Karpas-422 (cell line): Measurements from ENCODE around the gene ITPKB. TPM values are rescaled to one million over a fixed set of nuclear protein-coding genes. Genes with fewer than 3 reads are reported as not detected.
"Not testable (repeated sequence)": the region's sequence is repeated elsewhere in the genome, so short reads cannot be mapped to it uniquely, and the experiment has no call there.

Experiments used
- DNase-seq: peaks from one replicate; pipeline ENCODE4 v3.0.0-alpha.2; 2015
- H2AFZ ChIP-seq: fragments of 200-600 bp; sonication (generic); 2 replicates; pipeline ENCODE4 v1.6.1; 2014; ENCODE audit warnings: antibody characterized with exemption, low read length, mixed read lengths
- H3K27ac ChIP-seq: fragments of 200-600 bp; sonication (generic); 2 replicates; pipeline ENCODE4 v1.5.1; 2014; ENCODE audit warnings: mild to moderate bottlenecking, low read length, moderate library complexity
- H3K27me3 ChIP-seq: fragments of 200-600 bp; sonication (generic); 2 replicates; pipeline ENCODE4 v1.6.1; 2014; ENCODE audit warnings: low read length, mixed read lengths
- H3K36me3 ChIP-seq: fragments of 200-600 bp; sonication (generic); 2 replicates; pipeline ENCODE4 v1.6.1; 2014; ENCODE audit warnings: low read length, mixed read lengths; ENCODE audit not compliant: insufficient read depth
- H3K4me1 ChIP-seq: fragments of 200-600 bp; sonication (generic); 2 replicates; pipeline ENCODE4 v1.6.1; 2014; ENCODE audit warnings: mild to moderate bottlenecking, low read length, mixed read lengths
- H3K4me2 ChIP-seq: fragments of 200-600 bp; sonication (generic); 2 replicates; pipeline ENCODE4 v1.6.1; 2014; ENCODE audit warnings: low read length, low read depth, mild to moderate bottlenecking; ENCODE audit not compliant: poor library complexity, severe bottlenecking
- H3K4me3 ChIP-seq: fragments of 200-600 bp; sonication (generic); 2 replicates; pipeline ENCODE4 v1.5.1; 2014; ENCODE audit warnings: mild to moderate bottlenecking, antibody characterized with exemption, low read length, mixed read lengths
- H3K79me2 ChIP-seq: fragments of 200-600 bp; sonication (generic); 2 replicates; pipeline ENCODE4 v1.6.1; 2014; ENCODE audit warnings: mild to moderate bottlenecking, low read length, mixed read lengths
- H3K9ac ChIP-seq: fragments of 200-600 bp; sonication (generic); 2 replicates; pipeline ENCODE4 v1.6.0; 2014; ENCODE audit warnings: low read length
- H3K9me2 ChIP-seq: fragments of 200-600 bp; sonication (generic), shearing (Covaris generic); replicated peaks from 2 replicates; pipeline ENCODE4 v1.6.0; 2014; ENCODE audit warnings: mild to moderate bottlenecking, low read length, moderate library complexity; ENCODE audit not compliant: insufficient read depth
- H3K9me3 ChIP-seq: fragments of 300-700, 200-600 bp; sonication (generic); 2 replicates; pipeline ENCODE4 v1.6.1; 2014; ENCODE audit warnings: low read length, mixed read lengths
- H4K20me1 ChIP-seq: fragments of 200-600 bp; sonication (generic); 2 replicates; pipeline ENCODE4 v1.6.1; 2014; ENCODE audit warnings: mild to moderate bottlenecking, antibody characterized with exemption, low read length, low read depth; ENCODE audit not compliant: insufficient read depth
- total RNA-seq: library from RNA; depleted of rRNA; stranded (reverse); fragments of >200 nt; shearing (Covaris generic); gene quantifications from 2 replicates; pipeline ENCODE4 v1.2.3, GENCODE V29; 2014; ENCODE audit warnings: low replicate concordance

ITPKB gene
- total RNA-seq, 1 experiment from 2014 or later: 79.0 TPM

GRCh38 chr1:226599636-226600238 is 139.3 kb downstream of the ITPKB start:
- H3K4me3 ChIP-seq: no peak overlapping the region
- H3K9me3 ChIP-seq: no peaks in the 10 kb centered on the region
- H3K27ac ChIP-seq: no peak overlapping the region
- no peaks in the 10 kb centered on the region for H3K9me2 ChIP-seq
- H3K79me2 ChIP-seq: no peaks in the 10 kb centered on the region
- no peak overlapping the region for H3K9ac ChIP-seq
- H2AFZ ChIP-seq: no peak overlapping the region
- H3K27me3 ChIP-seq: no peaks in the 10 kb centered on the region
- DNase-seq: no peak
- H3K36me3 ChIP-seq: no peaks in the 10 kb centered on the region
- no peak overlapping the region for H3K4me2 ChIP-seq
- H4K20me1 ChIP-seq: no peaks in the 10 kb centered on the region
- H3K4me1 ChIP-seq: peaks cover 19% of the 10 kb centered on the region

DNA sequence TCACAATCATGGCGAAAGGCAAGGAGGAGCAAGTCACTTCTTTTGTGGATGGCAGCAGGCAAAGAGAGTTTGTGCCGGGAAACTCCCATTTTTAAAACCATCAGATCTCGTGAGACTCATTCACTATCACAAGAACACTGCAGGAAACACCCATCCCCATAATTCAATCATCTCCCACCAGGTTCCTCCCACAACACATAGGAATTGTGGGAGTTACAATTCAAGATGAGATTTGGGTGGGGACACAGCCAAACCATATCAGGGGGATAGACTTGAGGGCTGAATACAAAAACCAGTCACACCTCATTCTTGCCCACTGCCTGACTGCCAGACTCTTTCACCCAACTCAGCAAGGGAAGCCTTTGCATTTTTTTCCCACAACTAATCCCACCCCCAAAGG is 140.1 kb downstream of the ITPKB start:
- not testable (repeated sequence) for H3K79me2 ChIP-seq, H3K9me2 ChIP-seq, H3K27ac ChIP-seq, H4K20me1 ChIP-seq, H3K4me3 ChIP-seq, H3K36me3 ChIP-seq, H2AFZ ChIP-seq, DNase-seq, H3K9ac ChIP-seq, H3K27me3 ChIP-seq, H3K9me3 ChIP-seq, H3K4me2 ChIP-seq
- H3K4me1 ChIP-seq: peaks cover 19% of the 10 kb centered on the region

DNA sequence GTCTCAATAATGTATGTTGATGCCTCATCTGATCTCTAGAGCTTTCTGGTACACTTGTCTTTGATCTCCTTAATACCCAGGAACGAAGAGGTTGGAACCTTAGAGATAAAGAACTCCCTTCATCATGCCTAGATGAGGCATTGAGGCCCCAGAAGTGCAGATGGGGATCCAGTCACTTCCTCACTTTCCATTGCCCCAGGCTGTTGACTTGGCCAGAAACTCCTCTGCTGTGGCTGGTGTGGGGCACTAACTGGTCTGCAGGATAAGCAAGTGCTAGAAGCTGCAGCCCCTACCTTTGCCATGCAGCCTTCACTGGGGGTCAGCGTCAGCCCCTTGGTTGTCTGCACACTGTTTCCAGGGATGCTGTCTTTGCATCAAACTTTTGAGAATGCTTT is 140.6 kb downstream of the ITPKB start:
- Histone ChIP-seq H3K36me3 (no peaks in the 10 kb centered on the region), H3K27me3 (no peaks in the 10 kb centered on the region), H3K9ac (no peak overlapping the region), H3K4me1 (peaks cover 14% of the 10 kb centered on the region), H3K9me2 (no peaks in the 10 kb centered on the region), H2AFZ (no peak overlapping the region), H3K9me3 (no peaks in the 10 kb centered on the region), H3K4me3 (no peak overlapping the region), H3K4me2 (no peak overlapping the region), H4K20me1 (no peaks in the 10 kb centered on the region), H3K79me2 (no peaks in the 10 kb centered on the region), H3K27ac (no peak overlapping the region)
- no peak for DNase-seq

GRCh38 chr1:226597616-226598454 is 141.2 kb downstream of the ITPKB start:
- Histone ChIP-seq H2AFZ (no peak overlapping the region), H3K9me3 (no peaks in the 10 kb centered on the region), H3K9me2 (no peaks in the 10 kb centered on the region), H3K36me3 (no peaks in the 10 kb centered on the region), H4K20me1 (no peaks in the 10 kb centered on the region), H3K27ac (no peak overlapping the region), H3K4me1 (peaks cover 9% of the 10 kb centered on the region), H3K9ac (no peak overlapping the region), H3K27me3 (no peaks in the 10 kb centered on the region), H3K4me3 (no peak overlapping the region), H3K79me2 (no peaks in the 10 kb centered on the region), H3K4me2 (no peak overlapping the region)
- no peak for DNase-seq

DNA sequence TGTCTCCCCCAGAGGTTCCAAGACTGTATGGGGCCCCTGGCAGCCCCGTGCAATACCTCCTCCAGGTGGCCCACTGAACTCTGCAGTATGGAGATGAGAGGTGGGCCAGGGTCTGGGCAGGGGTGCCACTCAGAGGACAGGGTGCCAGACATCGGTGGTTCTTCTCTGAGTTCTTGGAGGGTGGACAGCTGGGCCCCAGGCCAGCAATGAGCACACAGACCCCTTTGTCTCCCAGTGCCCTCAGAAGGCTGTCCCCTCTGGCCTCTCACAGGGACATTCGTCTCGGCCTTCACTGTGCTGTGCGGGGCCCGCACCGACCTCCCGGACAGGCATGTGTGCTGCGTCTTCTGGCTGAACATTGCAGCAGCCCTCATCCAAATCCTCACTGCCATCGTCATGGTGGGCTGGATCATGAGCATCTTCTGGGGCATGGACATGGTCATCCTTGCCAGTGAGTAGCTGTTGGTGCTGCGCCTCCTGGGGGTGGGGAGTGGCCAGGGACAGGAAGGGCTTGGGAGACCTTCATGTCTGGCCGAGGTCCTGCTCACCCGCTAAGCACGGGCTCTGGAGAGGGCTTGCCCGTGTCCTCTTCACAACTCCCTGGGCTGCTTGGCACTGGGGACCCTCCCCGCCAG is 142.4 kb downstream of the ITPKB start:
- Histone ChIP-seq H2AFZ (no peak overlapping the region), H3K79me2 (no peaks in the 10 kb centered on the region), H3K9me2 (no peaks in the 10 kb centered on the region), H3K9ac (no peak overlapping the region), H3K4me1 (peaks cover 9% of the 10 kb centered on the region), H3K27me3 (no peaks in the 10 kb centered on the region), H4K20me1 (no peaks in the 10 kb centered on the region), H3K9me3 (no peaks in the 10 kb centered on the region), H3K4me3 (no peak overlapping the region), H3K27ac (no peak overlapping the region), H3K36me3 (no peaks in the 10 kb centered on the region), H3K4me2 (no peak overlapping the region)
- no peak for DNase-seq

DNA sequence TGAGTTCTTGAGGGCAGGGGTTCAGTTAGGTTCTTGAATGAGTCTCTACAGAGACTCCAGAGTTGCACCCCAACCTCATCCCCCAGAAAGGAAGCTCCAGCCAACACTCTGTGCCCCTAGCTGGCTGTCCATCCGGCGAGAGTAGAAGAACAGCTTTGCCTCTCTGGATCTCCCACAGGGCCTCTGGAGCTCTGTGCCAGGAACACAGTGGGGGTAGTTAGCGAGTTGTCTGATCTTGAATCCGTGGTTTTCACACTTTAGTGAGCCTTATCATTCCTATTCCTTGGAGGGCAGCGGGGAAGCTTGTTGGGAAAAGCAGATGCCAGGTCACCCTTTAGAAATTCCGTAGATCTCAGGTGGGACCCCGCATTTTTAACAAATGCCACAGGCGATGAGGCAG is 145.5 kb downstream of the ITPKB start:
- Histone ChIP-seq H2AFZ (no peak overlapping the region), H3K27ac (no peak overlapping the region), H3K9ac (no peak overlapping the region), H3K27me3 (no peaks in the 10 kb centered on the region), H3K79me2 (no peaks in the 10 kb centered on the region), H3K9me2 (no peaks in the 10 kb centered on the region), H4K20me1 (no peaks in the 10 kb centered on the region), H3K9me3 (no peaks in the 10 kb centered on the region), H3K4me3 (no peak overlapping the region), H3K4me2 (no peak overlapping the region), H3K4me1 (peaks cover 9% of the 10 kb centered on the region), H3K36me3 (no peaks in the 10 kb centered on the region)
- DNase-seq: no peak

DNA sequence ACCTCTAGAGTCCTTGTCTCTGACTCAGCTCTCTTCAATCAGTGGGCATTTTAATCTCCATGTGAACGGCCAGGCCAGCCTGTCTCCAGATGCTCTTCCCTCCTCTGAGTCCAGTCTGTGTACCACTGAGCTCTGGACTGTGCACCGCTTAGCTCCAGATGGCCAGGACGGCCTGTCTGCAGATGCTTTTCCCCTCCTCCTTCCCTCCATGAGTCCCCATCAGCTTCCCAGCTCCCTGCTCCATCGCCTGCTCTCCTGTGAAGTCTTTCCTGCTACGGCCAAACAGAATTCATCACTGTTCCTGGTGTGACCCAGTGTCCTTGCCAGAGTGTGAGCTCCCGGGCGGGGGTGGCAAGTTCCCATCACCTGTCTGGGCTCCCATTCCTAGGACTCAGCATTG is 148.5 kb downstream of the ITPKB start:
- DNase-seq: no peak
- H3K36me3 ChIP-seq: no peaks in the 10 kb centered on the region
- no peaks in the 10 kb centered on the region for H3K4me1 ChIP-seq
- H2AFZ ChIP-seq: no peak overlapping the region
- no peaks in the 10 kb centered on the region for H4K20me1 ChIP-seq
- H3K9ac ChIP-seq: no peak overlapping the region
- no peaks in the 10 kb centered on the region for H3K9me2 ChIP-seq
- H3K27me3 ChIP-seq: no peaks in the 10 kb centered on the region
- no peak overlapping the region for H3K4me2 ChIP-seq
- H3K9me3 ChIP-seq: no peaks in the 10 kb centered on the region
- H3K4me3 ChIP-seq: no peak overlapping the region
- H3K27ac ChIP-seq: no peak overlapping the region
- H3K79me2 ChIP-seq: no peaks in the 10 kb centered on the region

- Histone ChIP-seq H4K20me1 (no peaks in the 10 kb centered on the region), H3K27ac (no peak overlapping the region), H3K9me3 (no peaks in the 10 kb centered on the region), H3K36me3 (no peaks in the 10 kb centered on the region), H3K9ac (no peak overlapping the region), H3K4me2 (no peak overlapping the region), H2AFZ (no peak overlapping the region), H3K27me3 (no peaks in the 10 kb centered on the region), H3K4me1 (no peaks in the 10 kb centered on the region), H3K79me2 (no peaks in the 10 kb centered on the region), H3K9me2 (no peaks in the 10 kb centered on the region), H3K4me3 (no peak overlapping the region)
- no peak for DNase-seq
Observed at GRCh38 chr1:226589008-226589733, 149.9 kb downstream of the ITPKB start.
